ENCODE measurements around the gene VTCN1. TPM values are rescaled to one million over a fixed set of nuclear protein-coding genes. Genes with fewer than 3 reads are reported as not detected.

VTCN1 gene
- total RNA-seq, 1 experiment from 2014 or later, result 0.17 TPM

DNA sequence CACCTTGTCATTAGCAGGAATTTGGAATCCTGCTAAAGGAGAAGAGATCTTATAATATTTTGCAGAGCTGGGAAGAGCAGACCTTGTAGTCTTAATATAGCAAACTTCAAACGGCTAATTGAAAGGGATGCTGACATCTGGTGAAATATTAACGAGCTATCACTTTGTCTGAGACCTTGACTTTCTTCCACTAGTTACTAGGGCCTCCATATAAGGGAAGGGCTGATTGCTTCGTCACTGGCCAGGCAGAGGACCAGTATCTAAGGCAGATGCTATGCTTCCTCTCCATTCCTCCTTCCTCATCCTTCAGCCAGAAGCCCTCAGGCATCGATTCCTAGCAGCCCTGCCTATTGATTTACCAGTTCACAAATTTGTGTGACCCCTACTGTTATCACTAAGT, 6.0 kb upstream of the VTCN1 start:
- Histone ChIP-seq H3K79me2 (ENCODE audit: insufficient read depth, low read length) (no peaks in the 10 kb centered on the region), H3K9me3 (ENCODE audit: control insufficient read depth in 1 of 2, insufficient read depth in 1 of 2, low read depth in 1 of 2, low read length in 2 of 2) (no peaks in the 10 kb centered on the region), H2AFZ (ENCODE audit: low read depth, low read length, poor library complexity, severe bottlenecking) (no peak overlapping the region), H3K4me3 (replicated peaks in 1 of 2; ENCODE audit: low read depth in 1 of 2, low read length in 2 of 2) (no peak overlapping the region), H4K20me1 (ENCODE audit: insufficient read depth) (no peaks in the 10 kb centered on the region), H3K9ac (ENCODE audit: low read length) (no peak overlapping the region), H3K27ac (ENCODE audit: low read depth, low read length) (no peak overlapping the region), H3K4me1 (ENCODE audit: control insufficient read depth in 1 of 2, insufficient read depth in 2 of 2, low read length in 2 of 2) (no peaks in the 10 kb centered on the region), H3K4me2 (ENCODE audit: low read length) (no peak overlapping the region), H3K27me3 (ENCODE audit: insufficient read depth, low read length) (no peaks in the 10 kb centered on the region), H3K9me2 (ENCODE audit: insufficient read depth) (no peaks in the 10 kb centered on the region), H3K36me3 (ENCODE audit: control insufficient read depth in 1 of 2, insufficient read depth in 2 of 2, low read length in 2 of 2) (no peaks in the 10 kb centered on the region)
- DNase-seq (ENCODE audit: low read depth, low spot score) (no peak), ATAC-seq (no peak)
- no peak for TF ChIP-seq CBX3 (IDR thresholded peaks at IDR 0.05; ENCODE audit: low read depth)
- no peak for TF ChIP-seq ELF1 (IDR thresholded peaks at IDR 0.05; ENCODE audit: borderline replicate concordance, low read depth)
- no peak for TF ChIP-seq ZNF274 (IDR thresholded peaks at IDR 0.05; ENCODE audit: low read depth, low read length)
- no peak for TF ChIP-seq SIN3A (IDR thresholded peaks at IDR 0.05; ENCODE audit: low read depth)
- TF ChIP-seq, protein P1, sequence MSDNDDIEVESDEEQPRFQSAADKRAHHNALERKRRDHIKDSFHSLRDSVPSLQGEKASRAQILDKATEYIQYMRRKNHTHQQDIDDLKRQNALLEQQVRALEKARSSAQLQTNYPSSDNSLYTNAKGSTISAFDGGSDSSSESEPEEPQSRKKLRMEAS (IDR thresholded peaks at IDR 0.05), result no peak
- no peak for TF ChIP-seq POLR2AphosphoS5 (IDR thresholded peaks at IDR 0.05; ENCODE audit: low read depth, low read length)
- TF ChIP-seq, protein P2, sequence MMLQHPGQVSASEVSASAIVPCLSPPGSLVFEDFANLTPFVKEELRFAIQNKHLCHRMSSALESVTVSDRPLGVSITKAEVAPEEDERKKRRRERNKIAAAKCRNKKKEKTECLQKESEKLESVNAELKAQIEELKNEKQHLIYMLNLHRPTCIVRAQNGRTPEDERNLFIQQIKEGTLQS (IDR thresholded peaks at IDR 0.05), result no peak
- no peak for TF ChIP-seq CEBPB (IDR thresholded peaks at IDR 0.05; ENCODE audit: low read depth)
- no peak for TF ChIP-seq RAD21 (IDR thresholded peaks at IDR 0.05; ENCODE audit: low read depth)
- TF ChIP-seq JUND (IDR thresholded peaks at IDR 0.05), result no peak
- TF ChIP-seq SRF (IDR thresholded peaks at IDR 0.05; ENCODE audit: low read depth), result no peak
- no peak for TF ChIP-seq YY1 (IDR thresholded peaks at IDR 0.05; ENCODE audit: extremely low read depth, insufficient replicate concordance, low read depth, low read length)
- no peak for TF ChIP-seq SP1 (IDR thresholded peaks at IDR 0.05; ENCODE audit: low read depth)
- no peak for TF ChIP-seq FOSL1 (IDR thresholded peaks at IDR 0.05; ENCODE audit: low read depth)
- TF ChIP-seq EZH2phosphoT487 (IDR thresholded peaks at IDR 0.05; ENCODE audit: borderline replicate concordance), result no peak
- TF ChIP-seq TCF7L2 (IDR thresholded peaks at IDR 0.05; ENCODE audit: borderline replicate concordance, extremely low read depth, insufficient read depth, insufficient read length), result no peak
- TF ChIP-seq, protein P3, sequence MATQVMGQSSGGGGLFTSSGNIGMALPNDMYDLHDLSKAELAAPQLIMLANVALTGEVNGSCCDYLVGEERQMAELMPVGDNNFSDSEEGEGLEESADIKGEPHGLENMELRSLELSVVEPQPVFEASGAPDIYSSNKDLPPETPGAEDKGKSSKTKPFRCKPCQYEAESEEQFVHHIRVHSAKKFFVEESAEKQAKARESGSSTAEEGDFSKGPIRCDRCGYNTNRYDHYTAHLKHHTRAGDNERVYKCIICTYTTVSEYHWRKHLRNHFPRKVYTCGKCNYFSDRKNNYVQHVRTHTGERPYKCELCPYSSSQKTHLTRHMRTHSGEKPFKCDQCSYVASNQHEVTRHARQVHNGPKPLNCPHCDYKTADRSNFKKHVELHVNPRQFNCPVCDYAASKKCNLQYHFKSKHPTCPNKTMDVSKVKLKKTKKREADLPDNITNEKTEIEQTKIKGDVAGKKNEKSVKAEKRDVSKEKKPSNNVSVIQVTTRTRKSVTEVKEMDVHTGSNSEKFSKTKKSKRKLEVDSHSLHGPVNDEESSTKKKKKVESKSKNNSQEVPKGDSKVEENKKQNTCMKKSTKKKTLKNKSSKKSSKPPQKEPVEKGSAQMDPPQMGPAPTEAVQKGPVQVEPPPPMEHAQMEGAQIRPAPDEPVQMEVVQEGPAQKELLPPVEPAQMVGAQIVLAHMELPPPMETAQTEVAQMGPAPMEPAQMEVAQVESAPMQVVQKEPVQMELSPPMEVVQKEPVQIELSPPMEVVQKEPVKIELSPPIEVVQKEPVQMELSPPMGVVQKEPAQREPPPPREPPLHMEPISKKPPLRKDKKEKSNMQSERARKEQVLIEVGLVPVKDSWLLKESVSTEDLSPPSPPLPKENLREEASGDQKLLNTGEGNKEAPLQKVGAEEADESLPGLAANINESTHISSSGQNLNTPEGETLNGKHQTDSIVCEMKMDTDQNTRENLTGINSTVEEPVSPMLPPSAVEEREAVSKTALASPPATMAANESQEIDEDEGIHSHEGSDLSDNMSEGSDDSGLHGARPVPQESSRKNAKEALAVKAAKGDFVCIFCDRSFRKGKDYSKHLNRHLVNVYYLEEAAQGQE (IDR thresholded peaks at IDR 0.05; ENCODE audit: low read depth), result no peak
- no TSS peak for BruUV-seq (replicated peaks)
- intact Hi-C loops (cut with micrococcal nuclease), result no loop called here
- ChIA-PET CTCF (no interaction called here), POLR2A (no interaction called here), RAD21 (ENCODE audit: low non-redundant PET in 1 of 2, low total read pairs in 2 of 2, uncharacterized antibody in 2 of 2, unreplicated experiment in 2 of 2) (no interaction called here)
